Thoracic aorta (tissue), 2 donors: Measurements from ENCODE around the gene BRD4. TPM values are rescaled to one million over a fixed set of nuclear protein-coding genes. Genes with fewer than 3 reads are reported as not detected.
"Not testable (repeated sequence)": the region's sequence is repeated elsewhere in the genome, so short reads cannot be mapped to it uniquely, and the experiment has no call there.

Experiments
- ATAC-seq: fragments of 150-250 bp; one replicate; pipeline ENCODE4 v1.8.0; 2017; ENCODE audit warnings: low read depth; ENCODE audit not compliant: insufficient number of reproducible peaks, low FRiP score
- DNase-seq: peaks from one replicate; pipeline ENCODE4 v3.0.0-alpha.2; 2020; ENCODE audit warnings: low spot score
- H3K27ac ChIP-seq, 2 donors: fragments of 200-600 bp; sonication (generic); 1 replicate in 1 of 2; 2 replicates in 1 of 2; pipeline ENCODE4 v1.5.1; 2016; ENCODE audit warnings: mild to moderate bottlenecking in 2 of 2, moderate library complexity in 2 of 2
- H3K27me3 ChIP-seq: fragments of 200-600 bp; sonication (generic); replicated peaks from 2 replicates; pipeline ENCODE4 v1.6.0; 2016; ENCODE audit warnings: mild to moderate bottlenecking; ENCODE audit not compliant: insufficient read depth
- H3K36me3 ChIP-seq: fragments of 200-600 bp; sonication (generic); one replicate; pipeline ENCODE4 v1.5.1; 2016
- H3K4me1 ChIP-seq, 2 donors: fragments of 200-600 bp; sonication (generic); 1 replicate in 1 of 2; 2 replicates in 1 of 2; pipeline versions ENCODE4 v1.5.1 to v1.6.0; 2016; ENCODE audit warnings: low read depth in 2 of 2, mild to moderate bottlenecking in 1 of 2; ENCODE audit not compliant: control insufficient read depth in 1 of 2
- H3K4me3 ChIP-seq: fragments of 200-600 bp; sonication (generic); 2 replicates; pipeline ENCODE4 v1.5.1; 2016; ENCODE audit warnings: mild to moderate bottlenecking
- H3K9me3 ChIP-seq: fragments of 200-600 bp; sonication (generic); 2 replicates; pipeline ENCODE4 v1.5.1; 2016
- CTCF ChIP-seq: fragments of 200-600 bp; sonication (generic); IDR thresholded peaks from one replicate; pipeline ENCODE4 v1.5.1; 2019; ENCODE audit warnings: antibody characterized with exemption
- total RNA-seq, 2 donors: library from RNA; depleted of rRNA; stranded (reverse); fragments of >200 nt; gene quantifications; one replicate each; pipeline versions ENCODE4 v1.1.0 to v1.2.3, GENCODE V29; 2016

BRD4 gene
- total RNA-seq, 2 donors from 2014 or later = 49.0 to 70.9 TPM

DNA sequence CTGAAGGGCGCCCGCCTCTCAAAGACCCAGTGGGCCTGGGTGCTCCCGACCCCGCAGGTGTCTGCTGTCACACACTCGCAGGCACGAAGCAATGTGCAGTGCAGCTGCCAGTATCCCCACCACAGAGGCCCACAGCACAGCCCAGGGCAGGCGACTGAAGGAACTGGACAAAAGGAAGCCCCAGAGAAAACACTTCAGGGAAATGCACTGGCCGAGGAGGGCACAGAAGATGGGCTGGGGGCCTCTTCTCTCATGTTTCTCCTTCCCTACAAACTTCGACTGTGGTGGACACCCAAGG lies 37.2 kb upstream of the BRD4 start:
- no peak for TF ChIP-seq CTCF
- Histone ChIP-seq H3K27ac (no peak overlapping the region), H3K4me1 (peaks cover 7 to 14% of the 10 kb centered on the region in 2 donors), H3K4me3 (no peak overlapping the region), H3K9me3 (no peaks in the 10 kb centered on the region), H3K27me3 (no peaks in the 10 kb centered on the region), H3K36me3 (peaks cover 80% of the 10 kb centered on the region)
- DNase-seq (no peak), ATAC-seq (no peak)

DNA sequence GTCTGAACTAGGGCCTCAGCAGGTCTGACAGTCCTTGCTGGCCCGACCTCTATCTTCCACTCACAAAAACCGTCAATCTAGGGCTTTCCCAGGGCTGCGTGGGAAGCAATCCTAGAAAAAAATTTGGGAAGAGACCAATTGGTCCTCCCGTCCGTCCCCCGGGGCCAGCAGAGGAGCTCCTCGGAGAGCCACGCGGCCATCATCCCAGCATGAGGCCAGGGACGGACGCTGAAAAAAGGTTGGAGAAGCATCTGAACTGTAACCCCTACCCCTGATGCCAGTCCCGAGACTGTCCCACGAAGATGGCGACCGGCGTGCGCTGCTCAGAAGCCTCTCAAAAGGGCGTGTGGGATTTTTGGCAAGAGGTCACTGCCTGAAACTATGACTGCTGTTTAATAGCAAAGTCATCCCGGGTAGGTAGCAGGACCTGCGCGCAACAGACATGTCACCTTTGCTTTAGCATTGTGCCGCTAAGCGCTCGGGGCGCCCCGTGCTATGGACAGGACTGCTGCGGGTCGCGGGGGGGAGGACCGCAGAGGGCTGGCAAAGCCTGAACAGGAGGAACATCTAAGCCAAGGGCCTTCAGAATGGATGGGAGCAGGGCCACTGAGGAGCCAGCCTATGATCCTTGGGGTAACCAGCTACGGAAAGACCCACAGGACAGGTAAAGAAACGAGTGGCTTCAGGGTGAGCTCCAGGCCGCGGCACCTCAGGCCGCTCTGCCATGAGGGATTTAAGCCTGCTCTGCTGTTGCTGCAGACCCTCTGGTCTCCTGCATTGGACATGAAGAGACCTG lies 36.7 kb upstream of the BRD4 start:
- peaks cover 80% of the 10 kb centered on the region for H3K36me3 ChIP-seq
- H3K27ac ChIP-seq = no peak overlapping the region
- no peaks in the 10 kb centered on the region for H3K27me3 ChIP-seq
- no peak for TF ChIP-seq CTCF
- DNase-seq = no peak
- no peak overlapping the region for H3K4me3 ChIP-seq
- no peak for ATAC-seq
- no peaks in the 10 kb centered on the region for H3K9me3 ChIP-seq
- peaks cover 1 to 9% of the 10 kb centered on the region in 2 donors for H3K4me1 ChIP-seq

DNA sequence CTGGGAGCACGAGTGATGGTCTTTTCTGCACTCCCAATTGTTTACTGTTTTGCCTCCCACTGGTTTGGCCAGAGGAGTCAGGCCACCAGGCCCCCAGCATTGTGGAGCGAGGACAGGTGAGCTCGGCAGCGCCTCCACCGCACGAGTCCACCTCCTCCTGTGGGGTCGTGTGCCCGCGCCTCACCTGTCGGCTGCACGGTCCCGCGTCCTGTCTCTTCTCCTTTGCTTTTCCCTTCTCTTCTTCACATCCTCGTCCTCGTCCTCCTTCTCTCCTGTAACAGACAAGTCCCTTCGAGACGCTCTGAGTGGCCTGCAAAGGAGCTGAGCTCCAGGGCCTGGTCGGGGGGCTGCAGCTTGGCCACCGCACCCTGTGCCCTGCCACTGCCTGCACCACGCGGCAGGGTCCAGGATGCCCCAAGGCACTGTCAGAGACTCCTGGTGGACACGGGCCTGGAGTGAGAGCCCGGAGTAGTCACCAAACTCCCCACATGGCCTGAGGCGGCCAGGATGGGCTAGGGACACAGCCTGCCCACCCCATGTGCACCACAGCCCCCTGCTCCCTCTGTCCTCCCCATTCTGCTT lies 35.8 kb upstream of the BRD4 start:
- no peak overlapping the region for H3K27ac ChIP-seq

DNA sequence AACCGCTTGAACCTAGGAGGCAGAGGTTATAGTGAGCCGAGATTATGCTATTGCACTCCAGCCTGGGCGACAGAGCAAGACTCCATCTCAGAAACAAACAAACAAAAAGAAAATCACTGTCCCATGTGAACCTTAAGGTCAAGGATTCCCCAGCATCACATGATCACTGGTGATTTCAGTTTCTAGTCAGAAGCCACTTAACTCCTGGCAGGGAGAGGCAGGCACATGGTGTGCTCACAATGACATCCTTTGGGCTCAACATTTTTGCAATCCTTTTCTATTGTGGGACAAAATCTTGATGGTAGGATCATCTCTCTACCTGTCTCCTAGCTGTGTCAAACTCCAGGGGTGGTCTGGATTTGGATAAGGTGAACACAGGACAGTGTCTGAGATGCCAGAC lies 35.1 kb upstream of the BRD4 start:
- Histone ChIP-seq H3K9me3 (no peaks in the 10 kb centered on the region), H3K36me3 (peaks cover 68% of the 10 kb centered on the region)

More for the DNA sequence above, 35.8 kb upstream of the BRD4 start:
- Histone ChIP-seq H3K4me3 (no peak overlapping the region), H3K4me1 (peaks cover 0 to under 1% of the 10 kb centered on the region in 2 donors), H3K27me3 (no peaks in the 10 kb centered on the region), H3K9me3 (no peaks in the 10 kb centered on the region), H3K36me3 (peaks cover 75% of the 10 kb centered on the region)
- ATAC-seq (no peak), DNase-seq (no peak)
- TF ChIP-seq CTCF = no peak

DNA sequence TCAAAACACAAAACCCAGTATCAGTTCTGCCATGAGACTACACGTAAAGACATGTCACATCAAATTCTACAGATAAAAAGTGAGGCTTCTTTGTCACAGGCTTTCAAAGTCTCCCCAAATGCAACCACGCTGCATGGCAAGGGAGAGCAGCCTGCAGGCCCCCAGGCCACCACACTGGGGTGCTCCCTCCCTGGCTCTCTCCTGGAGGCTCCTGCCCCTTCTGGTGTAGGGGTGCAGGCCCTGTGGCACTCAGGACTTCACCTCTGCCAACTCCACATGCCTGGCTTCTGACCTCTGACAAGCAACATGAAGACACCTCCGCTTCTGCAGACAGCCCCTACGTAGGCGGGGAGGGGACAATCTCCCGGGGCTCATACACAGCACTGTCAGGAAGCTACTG lies 32.9 kb upstream of the BRD4 start:
- Histone ChIP-seq H3K27me3 (no peaks in the 10 kb centered on the region), H3K4me3 (no peak overlapping the region), H3K9me3 (no peaks in the 10 kb centered on the region), H3K4me1 (no peaks in the 10 kb centered on the region), H3K36me3 (peaks cover 61% of the 10 kb centered on the region), H3K27ac (no peak overlapping the region)
- ATAC-seq = no peak
- no peak for DNase-seq
- no peak for TF ChIP-seq CTCF

More for the DNA sequence above, 35.1 kb upstream of the BRD4 start:
- H3K4me3 ChIP-seq = no peak overlapping the region
- no peak overlapping the region for H3K27ac ChIP-seq
- no peaks in the 10 kb centered on the region for H3K27me3 ChIP-seq
- H3K4me1 ChIP-seq = no peaks in the 10 kb centered on the region
- ATAC-seq (no peak), DNase-seq (no peak)
- no peak for TF ChIP-seq CTCF

DNA sequence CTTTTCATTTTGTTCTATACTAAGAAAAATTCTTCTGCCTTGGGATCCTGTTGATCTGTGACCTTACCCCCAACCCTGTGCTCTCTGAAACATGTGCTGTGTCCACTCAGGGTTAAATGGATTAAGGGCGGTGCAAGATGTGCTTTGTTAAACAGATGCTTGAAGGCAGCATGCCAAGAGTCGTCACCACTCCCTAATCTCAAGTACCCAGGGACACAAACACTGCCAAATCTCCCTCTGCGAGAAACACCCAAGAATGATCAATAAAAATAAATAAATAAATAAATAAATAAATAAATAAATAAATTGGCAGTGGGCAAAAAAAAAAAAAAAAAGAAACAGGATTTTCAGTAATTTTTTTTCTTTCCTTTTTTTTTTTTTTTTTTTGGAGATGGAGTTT lies 31.5 kb upstream of the BRD4 start:
- H3K27me3 ChIP-seq, H3K27ac ChIP-seq, H3K9me3 ChIP-seq, H3K4me3 ChIP-seq, DNase-seq, ATAC-seq, H3K4me1 ChIP-seq: not testable (repeated sequence)
- H3K36me3 ChIP-seq = peaks cover 57% of the 10 kb centered on the region

DNA sequence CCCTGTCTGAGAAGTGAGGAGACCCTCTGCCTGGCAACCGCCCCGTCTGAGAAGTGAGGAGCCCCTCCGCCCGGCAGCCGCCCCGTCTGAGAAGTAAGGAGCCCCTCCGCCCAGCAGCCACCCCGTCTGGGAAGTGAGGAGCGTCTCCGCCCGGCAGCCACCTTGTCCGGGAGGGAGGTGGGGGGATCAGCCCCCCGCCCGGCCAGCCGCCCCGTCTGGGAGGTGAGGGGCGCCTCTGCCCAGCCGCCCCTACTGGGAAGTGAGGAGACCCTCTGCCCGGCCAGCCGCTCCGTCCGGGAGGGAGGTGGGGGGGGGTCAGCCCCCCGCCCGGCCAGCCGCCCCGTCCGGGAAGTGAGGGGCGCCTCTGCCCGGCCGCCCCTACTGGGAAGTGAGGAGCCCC lies 30.7 kb upstream of the BRD4 start:
- H3K4me1 ChIP-seq, DNase-seq, H3K4me3 ChIP-seq, ATAC-seq, H3K27me3 ChIP-seq, H3K9me3 ChIP-seq, H3K27ac ChIP-seq: not testable (repeated sequence)
- H3K36me3 ChIP-seq = peaks cover 57% of the 10 kb centered on the region

DNA sequence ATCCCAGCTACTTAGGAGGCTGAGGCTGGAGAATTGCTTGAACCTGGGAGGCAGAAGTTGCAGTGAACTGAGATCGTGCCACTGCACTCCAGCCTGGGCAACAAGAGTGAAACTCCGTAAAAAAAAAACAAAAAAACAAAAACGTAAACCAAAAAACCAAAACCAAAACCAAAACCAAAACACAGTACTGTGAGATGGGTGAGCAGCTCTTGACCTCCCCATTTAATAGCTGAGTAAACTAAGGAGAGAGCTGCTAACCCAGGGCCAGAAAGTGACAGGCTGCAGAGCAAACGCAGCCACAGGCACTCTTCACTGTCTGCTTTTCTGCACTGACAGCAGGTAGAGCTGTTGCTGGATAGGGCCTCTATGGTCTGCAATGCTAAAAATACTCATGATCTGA lies 27.7 kb upstream of the BRD4 start:
- not testable (repeated sequence) for DNase-seq, ATAC-seq, H3K27me3 ChIP-seq, H3K9me3 ChIP-seq, H3K4me3 ChIP-seq, H3K4me1 ChIP-seq, H3K27ac ChIP-seq
- peaks cover 60% of the 10 kb centered on the region for H3K36me3 ChIP-seq
